RCC 7860 (cell line): ENCODE measurements around the gene BFAR.
"Not testable (repeated sequence)": the region's sequence is repeated elsewhere in the genome, so short reads cannot be mapped to it uniquely, and the experiment has no call there.

Experiments used
- DNase-seq: peaks from one replicate; pipeline ENCODE4 v3.0.0-alpha.2; 2015; ENCODE audit warnings: low spot score
- FAIRE-seq: peaks from 2 replicates; lab custom pipeline; 2012; peaks lifted over from hg19 to GRCh38; lab: Jason Lieb, UNC

The BFAR gene

DNA sequence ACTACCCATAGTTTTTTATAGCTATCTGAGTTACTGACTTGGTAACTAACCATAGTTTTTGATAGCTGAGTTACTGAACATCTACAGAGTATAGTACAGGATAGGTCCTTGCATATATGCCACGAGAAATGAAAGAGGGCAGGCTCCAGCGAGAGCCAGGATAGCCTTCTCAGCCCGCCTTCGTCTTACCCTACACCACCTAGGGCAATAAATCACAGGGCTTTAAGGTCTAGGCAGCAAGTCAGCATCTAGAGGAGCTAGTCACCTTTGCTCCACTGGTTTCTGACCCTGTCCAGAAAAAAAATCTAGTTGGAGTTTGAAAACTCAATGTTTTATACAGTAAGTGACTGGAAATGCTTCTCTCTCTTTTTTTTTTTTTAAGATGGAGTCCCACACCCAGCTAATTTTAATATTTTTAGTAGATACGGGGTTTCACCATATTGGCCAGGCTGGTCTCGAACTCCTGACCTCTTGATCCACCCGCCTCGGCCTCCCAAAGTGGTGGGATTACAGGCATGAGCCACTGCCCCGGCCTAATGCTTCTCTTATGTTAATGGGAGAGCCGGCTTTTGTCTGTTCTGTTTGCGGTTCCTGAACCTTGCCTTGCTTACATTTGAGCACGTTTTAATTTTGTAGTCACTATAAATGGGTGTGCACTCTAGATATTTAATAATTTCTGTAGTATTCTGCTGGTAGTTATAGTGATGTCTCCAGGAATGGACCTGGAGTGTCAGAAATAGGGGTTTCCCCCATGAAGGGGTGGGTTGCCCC lies 2.8 kb downstream of the BFAR start:
- no peak for FAIRE-seq
- DNase-seq, result no peak

- not testable (repeated sequence) for FAIRE-seq, DNase-seq
Observed at GRCh38 chr16:14636179-14636950, 3.6 kb downstream of the BFAR start.

DNA sequence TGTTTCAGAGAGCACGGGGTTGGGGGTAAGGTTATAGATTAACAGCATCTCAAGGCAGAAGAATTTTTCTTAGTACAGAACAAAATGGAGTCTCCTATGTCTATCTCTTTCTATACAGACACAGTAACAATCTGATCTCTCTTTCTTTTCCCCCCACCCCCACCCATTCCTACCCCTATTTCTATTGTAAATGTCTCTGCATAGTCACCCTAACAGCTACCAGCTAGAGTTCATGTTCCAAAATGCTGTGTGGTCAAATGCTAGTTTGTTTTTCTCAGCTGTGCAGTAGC lies 4.1 kb downstream of the BFAR start:
- DNase-seq, FAIRE-seq: not testable (repeated sequence)

DNA sequence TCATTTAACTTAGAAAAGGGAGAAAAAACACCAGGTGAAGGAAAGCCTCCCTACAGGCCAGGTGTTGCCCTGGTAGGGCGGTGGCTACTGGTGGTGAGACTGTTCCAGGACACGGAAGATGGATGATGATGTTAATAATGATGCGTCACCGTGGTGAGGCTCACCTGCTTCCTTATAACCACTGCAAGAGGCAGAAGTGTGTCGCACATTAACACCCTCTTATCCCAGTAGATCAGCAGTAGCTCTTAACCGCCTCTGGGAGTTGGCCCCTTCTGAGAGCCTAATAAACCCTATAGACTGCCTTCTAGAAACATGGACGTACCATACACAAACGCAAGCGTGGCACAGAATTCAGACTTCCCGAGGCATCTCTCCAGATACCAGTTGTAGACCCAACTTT lies 7.8 kb downstream of the BFAR start:
- no peak for DNase-seq

GRCh38 chr16:14641206-14641605 lies 8.5 kb downstream of the BFAR start:
- DNase-seq (no peak), FAIRE-seq (no peak)

More for the DNA sequence above, 7.8 kb downstream of the BFAR start:
- no peak for FAIRE-seq

- DNase-seq (no peak), FAIRE-seq (no peak)
Observed at GRCh38 chr16:14641926-14642325, 9.2 kb downstream of the BFAR start.

- FAIRE-seq (no peak), DNase-seq (no peak)
Observed at GRCh38 chr16:14649816-14650215, 17.1 kb downstream of the BFAR start.

GRCh38 chr16:14650629-14651028 lies 17.9 kb downstream of the BFAR start:
- DNase-seq, result no peak
- FAIRE-seq, result no peak

GRCh38 chr16:14652726-14653125 lies 20.0 kb downstream of the BFAR start:
- DNase-seq (no peak), FAIRE-seq (no peak)

GRCh38 chr16:14658063-14658462 lies 25.3 kb downstream of the BFAR start:
- FAIRE-seq (no peak), DNase-seq (no peak)

GRCh38 chr16:14667347-14668266 lies 34.9 kb downstream of the BFAR start:
- no peak for FAIRE-seq
- no peak for DNase-seq

DNA sequence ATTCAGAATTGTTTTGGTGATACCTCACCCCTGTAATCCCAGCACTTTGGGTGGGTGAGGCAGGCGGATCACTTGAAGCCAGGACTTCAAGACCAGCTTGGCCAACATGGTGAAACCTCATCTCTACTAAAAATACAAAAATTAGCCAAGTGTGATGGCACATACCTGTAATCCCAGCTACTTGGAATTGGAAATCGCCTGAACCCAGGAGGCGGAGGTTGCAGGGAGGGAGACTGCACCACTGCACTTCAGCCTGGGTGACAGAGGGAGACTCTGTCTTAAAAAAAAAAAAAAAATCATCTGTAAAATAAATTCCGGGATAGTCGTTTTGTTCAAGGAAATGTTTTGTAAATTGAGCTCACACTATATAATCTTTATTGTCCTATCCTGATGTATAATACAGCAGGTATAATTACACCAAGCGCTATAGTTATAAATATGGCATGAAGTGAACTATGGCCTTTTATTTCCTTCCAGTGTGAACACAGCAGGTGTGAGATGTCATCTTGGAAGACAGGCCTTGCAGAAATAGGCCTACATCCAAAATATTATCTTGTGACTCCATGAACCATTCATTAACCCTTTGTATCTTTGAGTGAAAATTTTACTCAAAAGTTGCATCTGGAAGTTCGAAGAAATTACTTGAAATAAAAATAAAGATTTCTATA lies 35.9 kb downstream of the BFAR start:
- DNase-seq (no peak), FAIRE-seq (no peak)

DNA sequence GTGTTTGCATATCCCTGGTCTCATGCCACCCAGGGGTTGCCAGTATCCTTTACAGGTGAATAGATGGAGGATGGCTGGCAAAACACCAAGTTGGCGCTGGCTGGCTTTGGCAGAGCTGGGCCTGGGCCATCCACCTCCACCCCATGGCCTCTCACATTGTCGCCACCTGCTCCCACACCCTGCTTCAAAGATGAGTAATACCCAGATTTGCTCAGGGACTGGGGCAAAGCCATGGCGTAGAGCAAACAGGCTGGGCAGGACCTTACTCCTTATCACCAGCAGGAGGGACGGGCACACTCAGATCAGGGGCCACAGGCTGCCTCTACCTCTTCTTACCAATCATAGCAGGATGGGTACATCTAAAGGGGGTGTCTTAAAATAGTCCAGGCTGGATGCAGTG lies 37.0 kb downstream of the BFAR start:
- FAIRE-seq (no peak), DNase-seq (no peak)

- peak; percentile 58 for FAIRE-seq
- DNase-seq, result peak; percentile 38
Observed at GRCh38 chr16:14672403-14672971, 39.7 kb downstream of the BFAR start.

DNA sequence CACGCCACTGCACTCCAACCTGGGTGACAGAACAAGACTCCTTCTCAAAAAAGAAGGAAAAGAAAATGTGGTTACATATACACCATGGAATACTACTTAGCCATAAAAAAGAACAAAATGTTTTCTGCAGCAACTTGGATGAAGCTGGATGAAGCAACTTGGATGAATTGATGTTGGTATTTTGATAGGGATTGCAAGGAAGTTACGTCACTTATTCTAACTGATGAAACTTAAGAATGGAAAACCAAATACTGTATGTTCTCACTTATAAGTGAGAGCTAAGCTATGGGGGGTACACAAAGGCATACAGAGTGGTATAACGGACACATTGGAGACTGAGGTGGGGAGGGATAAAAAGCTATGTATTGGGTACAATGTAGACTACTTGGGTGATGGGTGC lies 43.9 kb downstream of the BFAR start:
- no peak for DNase-seq
- FAIRE-seq, result no peak

DNA sequence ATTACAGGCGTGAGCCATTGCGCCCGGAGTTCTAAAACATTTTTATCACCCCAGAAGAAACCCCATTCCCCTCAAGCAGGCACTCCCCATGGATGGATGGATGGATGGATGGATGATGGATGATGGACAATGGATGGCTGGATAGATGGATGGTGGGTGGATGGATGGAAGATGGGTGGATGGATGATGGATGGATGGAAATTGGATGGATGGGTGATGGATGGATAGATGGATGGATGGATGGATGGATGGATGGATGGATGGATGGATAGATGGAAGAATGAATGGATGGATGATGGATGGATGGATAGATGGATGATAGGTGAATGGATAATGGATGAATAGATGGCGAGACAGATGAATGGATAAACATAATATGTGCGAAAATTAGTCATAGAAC lies 44.9 kb downstream of the BFAR start:
- no peak for FAIRE-seq

GRCh38 chr16:14678748-14679497 lies 46.2 kb downstream of the BFAR start:
- FAIRE-seq, result no peak

More for the DNA sequence above, 44.9 kb downstream of the BFAR start:
- DNase-seq, result no peak

GRCh38 chr16:14680396-14680795 lies 47.6 kb downstream of the BFAR start:
- FAIRE-seq, DNase-seq: not testable (repeated sequence)

More at GRCh38 chr16:14678748-14679497, 46.2 kb downstream of the BFAR start:
- DNase-seq, result no peak

DNA sequence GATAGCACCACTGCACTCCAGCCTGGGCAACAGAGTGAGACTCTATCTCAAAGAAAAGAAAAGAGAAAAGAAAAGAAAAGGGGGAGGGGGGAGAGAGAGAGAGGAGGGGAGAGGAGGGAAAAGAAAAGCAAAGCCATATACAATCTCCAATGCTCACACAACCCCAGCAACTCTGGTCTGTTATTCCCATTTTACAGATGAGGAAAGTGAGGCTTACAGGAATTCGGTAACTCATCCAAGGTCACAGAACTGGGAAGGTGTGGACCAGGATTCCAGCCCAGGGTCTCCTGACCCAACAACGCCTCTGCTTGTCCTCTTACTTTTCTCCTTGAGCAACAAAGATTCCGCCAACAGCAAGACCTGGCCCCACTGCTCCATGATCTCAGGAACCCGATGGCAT lies 48.4 kb downstream of the BFAR start:
- DNase-seq (no peak), FAIRE-seq (no peak)

DNA sequence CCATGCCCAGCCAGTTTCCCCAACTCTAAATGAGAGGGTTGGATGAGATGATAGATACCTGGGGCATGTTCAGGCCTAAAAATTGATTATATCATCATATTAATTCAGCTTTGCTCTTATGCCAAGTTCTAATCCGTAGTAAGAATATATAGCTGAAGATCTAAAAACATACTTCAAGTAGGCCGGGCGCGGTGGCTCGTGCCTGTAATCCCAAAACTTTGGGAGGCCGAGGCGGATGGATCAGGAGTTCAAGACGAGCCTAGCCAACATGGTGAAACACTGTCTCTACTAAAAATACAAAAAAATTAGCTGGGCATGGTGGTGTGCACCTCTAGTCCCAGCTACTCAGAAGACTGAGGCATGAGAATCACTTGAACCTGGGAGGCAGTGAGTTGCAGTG lies 49.4 kb downstream of the BFAR start:
- DNase-seq, result no peak
- no peak for FAIRE-seq
